GM18526 (cell line): ENCODE measurements around the gene SORT1.

Experiments
- POLR2A ChIP-seq: IDR thresholded peaks from 3 replicates; pipeline ENCODE4 v1.6.1; 2011; ENCODE audit not compliant: insufficient read length; ENCODE audit errors: extremely low read depth

SORT1 gene

DNA sequence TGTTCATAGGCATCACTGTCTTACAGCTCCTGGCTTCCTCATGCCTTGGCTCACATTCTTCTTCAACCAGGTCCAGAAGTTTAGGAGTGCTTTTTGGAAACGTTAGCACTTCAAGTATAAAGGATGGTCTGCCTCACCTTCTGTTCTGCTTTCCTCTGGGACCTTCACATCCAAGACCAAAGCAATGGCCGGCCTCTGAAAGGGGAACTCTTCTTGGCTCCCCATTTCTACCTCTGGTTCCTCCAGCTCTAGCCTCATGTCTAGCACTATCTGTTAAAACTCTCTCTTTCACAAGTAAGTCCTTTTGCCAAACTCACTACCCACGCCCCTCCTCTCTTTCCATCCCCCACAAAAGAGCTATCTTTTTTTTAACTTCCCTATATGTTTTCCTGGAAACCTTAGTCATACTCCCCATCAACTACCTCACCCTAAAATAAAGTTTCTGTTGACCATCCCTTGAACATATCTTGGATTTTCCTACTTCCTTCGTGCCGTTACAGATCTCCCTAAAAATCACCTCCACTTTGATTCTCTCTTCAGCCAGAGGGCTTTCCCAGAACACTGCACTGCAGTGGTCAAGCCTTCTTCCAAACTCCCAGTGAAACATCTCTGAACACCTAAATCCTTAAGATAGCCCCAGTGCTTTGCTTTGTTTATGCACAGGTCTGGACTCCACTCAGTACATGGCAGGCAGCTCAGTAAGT lies 7.9 kb downstream of the SORT1 start:
- no peak for TF ChIP-seq POLR2A

DNA sequence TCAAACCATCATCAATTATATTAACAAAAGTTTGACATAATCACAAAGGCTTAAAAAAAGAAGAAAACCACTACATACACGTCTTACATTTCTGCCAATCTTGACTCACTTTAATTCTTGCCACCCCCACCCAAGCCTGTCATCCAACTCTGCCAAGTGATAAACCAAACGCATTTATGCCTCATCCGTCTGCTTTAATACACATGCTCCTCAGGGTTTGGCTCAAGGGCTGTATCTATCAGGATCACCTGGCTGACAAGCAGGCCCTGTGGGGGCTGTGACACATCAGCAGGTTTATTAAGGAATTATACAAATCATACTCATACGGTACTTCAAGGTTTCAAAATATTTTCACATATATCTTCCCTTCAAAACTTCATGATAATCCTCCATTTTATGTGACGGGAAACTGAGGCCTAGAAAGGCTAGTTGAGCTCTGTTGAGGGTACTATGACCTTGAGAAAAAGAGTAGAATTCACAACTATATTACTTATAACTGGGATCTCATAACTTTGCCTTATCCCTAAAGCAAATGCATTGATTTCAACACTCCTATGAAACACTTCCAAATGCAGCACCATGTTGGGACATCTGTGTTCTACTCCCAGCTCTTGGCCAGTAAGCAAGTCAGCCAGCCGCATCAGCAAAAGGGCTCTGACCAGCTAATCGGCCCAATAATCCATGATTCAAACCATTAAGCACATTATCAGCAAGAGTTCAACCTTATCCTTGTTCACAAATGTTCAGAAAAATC lies 8.7 kb downstream of the SORT1 start:
- TF ChIP-seq POLR2A, result no peak

DNA sequence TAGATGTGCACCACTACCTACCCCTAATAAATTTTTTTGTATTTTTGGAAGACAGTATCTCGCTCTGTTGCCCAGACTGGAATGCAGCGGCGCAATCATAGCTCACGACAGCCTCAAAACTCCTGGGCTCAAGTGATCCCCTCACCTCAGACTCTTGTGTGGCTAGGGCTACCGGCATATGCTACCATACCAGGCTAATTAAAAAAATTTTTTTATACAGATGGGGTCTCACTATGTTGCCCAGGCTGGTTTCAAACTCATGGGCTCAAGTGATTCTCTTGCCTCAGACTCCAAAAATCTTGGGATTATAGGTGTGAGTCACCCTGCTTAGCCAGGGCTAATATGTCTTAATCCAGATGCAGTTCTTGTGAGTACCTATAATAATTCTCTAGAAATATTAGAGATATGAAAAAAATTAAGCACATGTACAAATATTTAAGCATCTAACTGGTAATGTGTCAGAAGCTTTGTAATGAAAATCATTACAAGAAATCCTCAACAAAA lies 9.5 kb downstream of the SORT1 start:
- TF ChIP-seq POLR2A, result no peak

DNA sequence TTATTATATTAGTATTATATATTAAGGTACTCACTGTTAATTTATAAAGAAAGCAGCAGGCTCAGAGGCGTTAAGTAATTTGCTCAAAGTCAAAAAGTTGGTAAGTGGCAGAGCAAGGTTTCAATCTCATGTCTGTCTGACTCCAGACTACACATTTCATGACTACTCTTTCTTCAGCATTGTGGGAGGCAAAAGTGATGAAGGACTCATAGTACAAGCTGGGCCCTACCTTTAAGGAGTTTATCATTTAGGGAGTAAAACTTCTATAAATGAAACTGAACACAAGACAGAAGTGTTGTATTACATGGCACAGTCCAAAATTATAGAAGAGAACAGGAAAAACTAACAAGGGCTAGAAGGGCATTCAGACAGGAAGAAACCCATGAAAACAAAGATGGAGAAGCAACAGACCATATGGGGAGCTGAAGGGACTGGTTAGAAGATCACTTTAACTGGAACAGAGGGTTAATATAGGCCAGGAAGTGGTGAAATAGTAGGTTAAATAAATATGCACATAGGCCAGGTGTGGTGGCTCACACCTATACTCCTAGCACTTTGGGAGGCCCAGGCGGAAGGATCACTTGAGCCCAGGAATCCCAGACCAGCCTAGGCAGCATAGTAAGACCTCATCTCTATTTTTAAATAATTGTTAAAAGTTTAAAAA lies 11.5 kb downstream of the SORT1 start:
- TF ChIP-seq POLR2A, result no peak

DNA sequence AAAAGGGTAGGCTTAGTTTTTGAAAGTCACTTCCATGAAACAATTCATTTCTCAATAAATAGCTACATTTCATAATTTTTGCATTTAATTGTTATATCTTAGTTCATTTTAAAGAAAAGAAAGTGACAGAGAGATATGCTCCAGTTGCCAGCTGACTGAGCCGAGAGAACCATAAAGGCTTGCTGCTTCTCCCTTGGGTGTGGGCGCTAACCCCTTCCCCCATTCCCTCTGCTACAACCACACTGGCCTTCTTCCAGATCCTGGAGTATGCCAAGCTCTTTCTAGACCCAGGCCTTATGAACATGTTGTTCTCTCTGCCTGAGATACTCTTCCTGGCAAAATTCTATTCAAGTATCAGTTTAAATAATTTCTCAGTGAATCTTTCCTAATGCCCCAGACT lies 12.3 kb downstream of the SORT1 start:
- no peak for TF ChIP-seq POLR2A

DNA sequence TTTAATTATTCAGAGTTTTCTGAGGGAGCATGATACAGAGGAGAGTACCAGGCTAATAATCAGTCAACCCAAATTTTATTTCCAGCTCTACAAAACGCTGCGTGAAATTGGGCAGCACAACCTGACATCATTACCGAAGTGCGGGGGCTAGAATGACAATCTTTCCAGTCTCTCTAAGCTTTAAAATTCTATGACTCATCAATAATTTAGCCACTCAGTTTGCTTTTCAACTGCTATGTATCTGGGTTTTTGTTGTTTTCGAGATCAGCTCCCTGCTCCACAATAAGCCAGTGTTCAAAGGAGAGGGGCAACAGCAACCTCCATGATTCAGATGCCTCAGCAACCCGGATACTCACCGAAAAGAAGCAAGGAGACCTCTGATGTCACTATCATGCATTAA lies 13.9 kb downstream of the SORT1 start:
- no peak for TF ChIP-seq POLR2A

DNA sequence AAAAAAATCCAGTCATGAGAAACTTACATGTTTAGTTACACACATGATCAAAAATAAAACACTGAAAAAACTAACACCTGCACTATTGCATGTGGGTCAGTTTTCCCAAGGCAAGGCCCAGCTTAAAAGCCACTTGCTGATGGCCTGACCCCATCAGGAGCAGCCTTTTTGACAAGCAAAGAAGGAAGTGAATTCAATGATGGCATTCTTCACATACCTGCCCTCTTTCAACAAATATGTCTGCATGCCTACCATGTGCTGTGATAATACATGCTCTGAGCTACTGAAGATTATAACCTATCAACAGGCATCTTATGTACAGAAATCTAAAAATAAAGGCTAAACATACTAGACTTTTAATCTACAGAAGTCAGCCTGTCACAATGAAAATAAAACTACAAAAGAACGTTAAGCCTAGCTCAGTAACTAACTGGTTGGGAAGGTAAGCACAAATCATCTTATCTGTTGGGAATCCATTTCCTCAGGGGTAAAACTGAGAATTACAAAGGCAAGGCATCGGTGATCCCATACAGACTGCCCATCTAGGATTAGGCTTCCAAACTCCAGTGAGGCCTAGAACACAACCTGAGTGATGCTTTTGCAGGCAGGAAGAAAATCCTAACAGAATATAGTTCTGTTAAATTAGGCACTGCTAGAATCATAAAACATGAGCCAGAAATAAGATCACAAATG lies 14.5 kb downstream of the SORT1 start:
- TF ChIP-seq POLR2A, result no peak

DNA sequence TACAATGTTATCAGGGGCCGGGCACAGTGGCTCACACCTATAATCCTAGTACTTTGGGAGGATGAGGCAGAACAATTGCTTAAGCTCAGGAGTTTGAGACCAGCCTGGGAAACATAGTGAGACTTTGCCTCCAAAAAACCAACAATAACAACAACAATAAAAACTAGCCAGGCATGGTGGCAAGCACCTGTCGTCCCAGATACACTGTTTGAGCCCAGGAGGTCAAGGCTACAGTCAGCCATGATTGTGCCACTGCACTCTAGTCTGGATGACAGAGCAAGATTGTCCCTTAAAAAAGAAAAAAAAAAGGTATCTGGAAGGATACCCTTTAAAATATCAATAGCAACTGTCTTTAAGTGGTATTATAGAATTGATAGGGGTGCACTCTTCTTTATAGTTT lies 16.1 kb downstream of the SORT1 start:
- TF ChIP-seq POLR2A, result no peak

DNA sequence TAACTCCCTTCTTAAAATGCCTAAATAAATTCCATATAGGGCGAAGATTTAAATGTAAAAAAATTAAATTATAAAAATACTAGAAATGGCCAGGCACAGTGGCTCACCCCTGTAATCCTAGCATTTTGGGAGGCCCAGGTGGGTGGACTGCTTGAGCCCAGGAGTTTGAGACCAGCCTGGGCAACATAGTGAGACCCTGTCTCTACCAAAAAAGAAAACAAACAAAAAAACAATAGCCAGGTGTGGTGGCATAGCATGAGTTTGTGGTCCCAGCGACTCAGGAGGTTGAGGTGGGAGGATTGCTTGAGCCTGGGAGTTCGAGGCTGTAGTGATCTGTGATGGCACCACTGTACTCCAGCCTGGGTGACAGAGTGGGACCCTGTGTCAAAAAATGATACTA lies 17.8 kb downstream of the SORT1 start:
- TF ChIP-seq POLR2A, result no peak

DNA sequence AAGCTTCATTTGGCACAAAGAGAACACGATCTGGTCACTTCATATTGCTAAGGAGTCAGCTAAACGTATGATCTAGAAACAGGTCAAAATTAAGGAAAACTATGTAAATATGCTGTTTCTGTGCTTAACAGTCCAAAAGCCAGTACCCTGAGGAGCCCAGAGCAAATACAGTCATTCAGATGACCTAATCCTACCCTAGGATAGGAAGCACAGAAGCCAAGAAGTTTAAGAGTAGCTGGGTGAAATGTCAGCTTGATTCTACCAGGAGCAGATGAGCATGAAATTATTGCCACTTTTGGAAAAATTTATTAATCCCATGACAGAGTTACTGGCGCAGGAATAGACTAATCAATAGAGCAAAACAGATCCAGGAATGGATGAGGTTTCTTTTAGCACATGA lies 18.3 kb downstream of the SORT1 start:
- TF ChIP-seq POLR2A, result no peak

DNA sequence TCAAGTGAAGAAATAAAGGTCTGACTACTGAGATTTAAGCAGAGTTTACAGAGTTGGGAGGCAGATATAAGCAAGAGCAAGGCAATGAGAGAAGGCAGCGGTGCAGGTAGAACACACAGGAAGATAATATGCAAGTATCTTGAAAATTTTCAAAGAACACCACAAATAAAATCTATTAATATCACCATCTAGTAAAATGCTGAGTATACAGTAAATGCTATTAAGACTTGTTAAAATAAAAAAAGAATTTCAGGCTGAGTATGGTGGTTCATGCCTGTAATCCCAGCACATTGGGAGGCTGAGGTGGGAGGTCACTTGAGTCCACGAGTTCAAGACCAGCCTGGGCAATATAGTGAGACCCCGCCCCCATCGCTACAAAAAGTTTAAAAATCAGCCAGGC lies 20.0 kb downstream of the SORT1 start:
- no peak for TF ChIP-seq POLR2A

DNA sequence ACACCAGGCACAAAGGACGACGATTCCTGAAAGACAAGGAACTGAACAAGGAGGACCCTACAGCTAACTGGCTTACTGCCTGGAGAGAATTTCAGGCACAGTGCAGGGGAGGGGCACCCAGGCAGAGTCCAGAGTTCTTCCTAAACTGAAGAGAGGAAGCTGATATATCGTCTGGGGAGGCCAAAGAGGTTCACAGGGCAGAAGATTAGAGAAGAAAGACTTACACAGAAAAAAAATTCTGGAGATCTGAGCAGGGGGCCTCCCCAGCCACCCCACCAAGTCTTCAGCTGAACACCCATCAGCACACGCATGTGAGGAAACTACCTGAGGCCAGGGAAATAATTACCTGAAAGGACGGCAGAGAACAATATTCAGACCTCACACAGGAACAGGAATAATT lies 24.6 kb downstream of the SORT1 start:
- no peak for TF ChIP-seq POLR2A

DNA sequence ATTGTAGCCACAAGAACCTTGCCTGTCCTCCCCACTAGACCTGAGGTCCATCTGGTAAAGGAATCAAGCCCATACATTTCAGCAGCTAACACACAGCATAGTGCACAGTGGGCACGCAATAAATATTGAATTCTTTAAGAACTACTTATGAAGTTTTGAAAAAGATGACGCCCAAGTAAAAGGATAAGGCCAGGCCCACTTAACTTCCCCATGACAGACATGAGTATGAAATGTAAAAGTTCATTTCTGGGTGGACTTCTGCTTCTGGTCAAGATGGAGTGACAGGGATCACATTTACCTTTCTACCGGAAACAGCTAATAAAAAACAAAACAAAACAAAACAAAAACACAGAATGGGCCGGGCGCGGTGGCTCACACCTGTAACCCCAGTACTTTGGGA lies 25.4 kb downstream of the SORT1 start:
- no peak for TF ChIP-seq POLR2A

DNA sequence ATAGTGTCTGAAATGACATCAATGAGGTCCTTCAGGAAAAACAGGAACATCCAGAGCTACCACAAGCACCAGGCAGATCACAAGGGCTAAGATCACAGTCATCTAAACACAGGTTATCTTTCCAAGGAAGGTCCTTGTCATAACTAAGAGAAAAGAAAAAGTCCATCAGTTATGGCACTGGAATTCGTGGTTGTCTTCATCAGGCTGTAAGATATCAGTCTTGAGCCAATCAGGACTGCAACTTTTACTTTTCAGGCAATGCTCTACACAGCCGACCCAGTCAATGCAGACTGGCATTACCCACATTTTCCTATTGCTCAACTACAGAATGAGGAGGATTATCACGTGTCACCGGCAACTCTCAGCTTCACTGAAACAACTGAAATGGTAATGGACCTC lies 26.4 kb downstream of the SORT1 start:
- no peak for TF ChIP-seq POLR2A

DNA sequence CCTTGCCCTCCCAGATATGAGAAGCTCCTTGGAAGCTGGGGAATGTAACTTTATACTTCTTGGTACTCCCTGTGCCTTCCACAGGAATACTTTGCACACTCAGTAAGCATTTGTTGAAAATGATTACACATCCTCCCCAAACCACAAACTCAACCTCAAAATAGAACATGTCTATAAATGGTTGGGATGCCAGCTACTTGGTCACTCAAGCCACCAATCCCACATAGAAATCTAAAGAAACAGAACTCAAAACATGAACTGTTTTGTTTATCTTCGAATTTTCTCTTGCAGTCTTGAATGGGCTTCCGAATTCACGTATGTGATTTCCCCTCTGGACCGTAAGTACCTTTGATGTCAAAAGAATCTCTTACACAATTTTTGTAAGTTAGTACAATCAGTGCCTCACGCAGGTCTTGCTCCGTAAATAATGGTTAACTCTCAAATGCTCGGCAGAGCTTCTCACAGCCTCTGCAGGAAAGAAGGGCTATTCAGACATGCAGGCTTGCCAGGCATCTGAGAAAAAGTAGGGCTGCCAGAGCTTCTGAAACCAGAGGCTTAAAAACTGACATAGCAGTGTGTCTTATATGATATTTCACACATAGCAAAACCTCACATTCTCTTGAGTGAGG lies 26.9 kb downstream of the SORT1 start:
- TF ChIP-seq POLR2A, result no peak
